H1 (cell line): ENCODE results near the gene RNF141. TPM values are rescaled to one million over a fixed set of nuclear protein-coding genes. Genes with fewer than 3 reads are reported as not detected.

Source experiments
- CTCF ChIA-PET: fragments of 300-600 bp; sonication (Branson Sonifier 250); formaldehyde crosslinking; loops from one replicate; lab custom pipeline; 2021; ENCODE audit not compliant: partially characterized antibody; lab: Charles Lee
- POLR2A ChIA-PET: fragments of 300-600 bp; sonication (Branson Sonifier 250); formaldehyde crosslinking; loops from one replicate; lab custom pipeline; 2021; ENCODE audit warnings: inconsistent platforms; ENCODE audit not compliant: partially characterized antibody; lab: Charles Lee
- DNase-seq, 2 experiments: peaks; one replicate each; pipeline versions ENCODE4 v3.0.0 to v3.0.0-alpha.2; 2010 to 2022; ENCODE audit warnings: low spot score in 2 of 2, low read depth in 1 of 2, mixed read lengths in 1 of 2
- FAIRE-seq: peaks from 2 replicates; lab custom pipeline; 2011; peaks lifted over from hg19 to GRCh38; lab: Jason Lieb, UNC
- H2AFZ ChIP-seq: 2 replicates; pipeline ENCODE4 v1.8.1; 2012; ENCODE audit warnings: low read length, inconsistent platforms
- H2AK5ac ChIP-seq: 2 replicates; pipeline ENCODE4 v1.6.1; 2013; ENCODE audit warnings: low read depth, low read length
- H2BK120ac ChIP-seq: replicated peaks from 2 replicates; pipeline ENCODE3; 2013; ENCODE audit warnings: low read depth, low read length, inconsistent platforms
- H2BK12ac ChIP-seq: 2 replicates; pipeline ENCODE4 v1.6.1; 2013; ENCODE audit warnings: low read depth, low read length
- H2BK15ac ChIP-seq: 2 replicates; pipeline ENCODE4 v1.6.1; 2013; ENCODE audit warnings: low read length
- H2BK20ac ChIP-seq: 2 replicates; pipeline ENCODE4 v1.6.1; 2013; ENCODE audit warnings: low read length
- H2BK5ac ChIP-seq: 2 replicates; pipeline ENCODE4 v1.6.1; 2013; ENCODE audit warnings: low read depth, low read length
- H3K14ac ChIP-seq: 2 replicates; pipeline ENCODE4 v1.6.1; 2013; ENCODE audit warnings: inconsistent platforms; ENCODE audit not compliant: insufficient read length
- H3K18ac ChIP-seq: 2 replicates; pipeline ENCODE4 v1.6.1; 2013; ENCODE audit warnings: low read length; ENCODE audit errors: extremely low read depth
- H3K23ac ChIP-seq: 2 replicates; pipeline ENCODE4 v1.6.1; 2013; ENCODE audit warnings: inconsistent platforms; ENCODE audit not compliant: insufficient read length
- H3K23me2 ChIP-seq: 2 replicates; pipeline ENCODE4 v1.6.1; 2013; ENCODE audit warnings: low read depth, low read length
- H3K27ac ChIP-seq: 2 replicates; pipeline ENCODE4 v1.6.1; 2011; ENCODE audit warnings: low read depth, low read length, inconsistent platforms
- H3K27me3 ChIP-seq, 4 experiments: replicated peaks in 1 of 4; 1 replicate in 1 of 4; 2 replicates in 3 of 4; pipeline versions ENCODE4 v1.6.1 to v1.8.1; 2011 to 2013; ENCODE audit warnings: low read length in 3 of 4, mild to moderate bottlenecking in 3 of 4, inconsistent platforms in 2 of 4, mixed read lengths in 2 of 4, moderate library complexity in 1 of 4; ENCODE audit not compliant: control insufficient read depth in 3 of 4, insufficient read depth in 3 of 4; ENCODE audit errors: extremely low read depth in 1 of 4
- H3K36me3 ChIP-seq, 4 experiments: 2 replicates each; pipeline versions ENCODE4 v1.6.1 to v1.8.1; 2011 to 2013; ENCODE audit warnings: mild to moderate bottlenecking in 4 of 4, low read length in 3 of 4, moderate library complexity in 2 of 4, control low read depth in 1 of 4, inconsistent platforms in 1 of 4; ENCODE audit not compliant: insufficient read depth in 4 of 4, control insufficient read depth in 2 of 4
- H3K4ac ChIP-seq: replicated peaks from 2 replicates; pipeline ENCODE3; 2013; ENCODE audit warnings: low read length, low read depth, mixed read lengths, inconsistent platforms; ENCODE audit not compliant: insufficient read length
- H3K4me1 ChIP-seq, 4 experiments: replicated peaks in 1 of 4; 1 replicate in 1 of 4; 2 replicates in 3 of 4; pipeline versions ENCODE4 v1.6.1 to v1.8.1; 2011 to 2013; ENCODE audit warnings: low read length in 3 of 4, inconsistent platforms in 2 of 4, mixed read lengths in 1 of 4; ENCODE audit not compliant: insufficient read depth in 4 of 4, control insufficient read depth in 3 of 4
- H3K4me2 ChIP-seq, 2 experiments: 2 replicates each; pipeline versions ENCODE4 v1.6.1 to v1.8.1; 2011 to 2013; ENCODE audit warnings: low read depth in 2 of 2, low read length in 2 of 2, control low read depth in 1 of 2, inconsistent platforms in 1 of 2, mild to moderate bottlenecking in 1 of 2; ENCODE audit not compliant: insufficient read depth in 1 of 2
- H3K4me3 ChIP-seq, 4 experiments: fragments of 200-600, 300-600 bp in 1 of 4; sonication (generic), shearing (Covaris generic), sonication (Bioruptor Twin) in 1 of 4; 2 replicates each; pipeline versions ENCODE4 v1.5.1 to v1.8.1; 2011 to 2016; ENCODE audit warnings: low read length in 4 of 4, low read depth in 3 of 4, control low read depth in 2 of 4, inconsistent platforms in 2 of 4, mild to moderate bottlenecking in 2 of 4, mixed read lengths in 1 of 4, moderate library complexity in 1 of 4; ENCODE audit not compliant: insufficient read depth in 2 of 4; ENCODE audit errors: extremely low read depth in 1 of 4
- H3K56ac ChIP-seq: replicated peaks from 2 replicates; pipeline ENCODE3; 2013; ENCODE audit warnings: low read depth, mild to moderate bottlenecking, mixed read lengths, low read length, inconsistent platforms; ENCODE audit not compliant: insufficient read length
- H3K79me1 ChIP-seq: 2 replicates; pipeline ENCODE4 v1.6.1; 2013; ENCODE audit warnings: low read depth, low read length, control low read depth
- H3K79me2 ChIP-seq, 2 experiments: 2 replicates each; pipeline versions ENCODE4 v1.6.1 to v1.8.1; 2012 to 2013; ENCODE audit warnings: low read length in 2 of 2, mild to moderate bottlenecking in 2 of 2, inconsistent platforms in 1 of 2; ENCODE audit not compliant: insufficient read depth in 2 of 2, control insufficient read depth in 1 of 2
- H3K9ac ChIP-seq, 4 experiments: replicated peaks in 1 of 4; 1 replicate in 1 of 4; 2 replicates in 3 of 4; pipeline versions ENCODE4 v1.6.1 to v1.8.1; 2011 to 2013; ENCODE audit warnings: low read depth in 3 of 4, low read length in 3 of 4, control low read depth in 2 of 4, mild to moderate bottlenecking in 2 of 4, moderate library complexity in 2 of 4, inconsistent platforms in 1 of 4; ENCODE audit errors: extremely low read depth in 1 of 4
- H3K9me3 ChIP-seq, 2 experiments: 2 replicates each; pipeline versions ENCODE4 v1.6.1 to v1.8.1; 2012 to 2013; ENCODE audit warnings: mild to moderate bottlenecking in 2 of 2, moderate library complexity in 2 of 2, control low read depth in 1 of 2, inconsistent platforms in 1 of 2, low read depth in 1 of 2, low read length in 1 of 2, mixed read lengths in 1 of 2; ENCODE audit not compliant: insufficient read depth in 2 of 2
- H4K20me1 ChIP-seq, 2 experiments: replicated peaks in 1 of 2; 2 replicates each; pipeline versions ENCODE3 to v1.8.1; 2011 to 2013; ENCODE audit warnings: inconsistent platforms in 2 of 2, low read length in 2 of 2, mild to moderate bottlenecking in 1 of 2; ENCODE audit not compliant: insufficient read depth in 2 of 2, control insufficient read depth in 1 of 2
- H4K5ac ChIP-seq: 2 replicates; pipeline ENCODE4 v1.6.1; 2013; ENCODE audit warnings: low read length, low read depth, mixed read lengths, inconsistent platforms; ENCODE audit not compliant: insufficient read length
- H4K8ac ChIP-seq: 2 replicates; pipeline ENCODE4 v1.8.0; 2013; ENCODE audit warnings: mild to moderate bottlenecking, moderate library complexity, low read length, inconsistent platforms; ENCODE audit not compliant: insufficient read depth; ENCODE audit errors: extremely low read depth
- H4K91ac ChIP-seq: replicated peaks from 2 replicates; pipeline ENCODE3; 2013; ENCODE audit warnings: low read length, mixed read lengths, inconsistent platforms; ENCODE audit not compliant: insufficient read length
- BACH1 ChIP-seq: IDR thresholded peaks from 2 replicates; pipeline ENCODE4 v1.6.1; 2012; ENCODE audit warnings: low read length, improper control_type of control experiment
- WGBS, 2 experiments: shearing (Covaris generic) in 1 of 2; methylation state at CpG; one replicate each; pipeline versions ENCODE4 v1.1.6 to v1.1.7; 2013 to 2015; ENCODE audit warnings: low lambda C conversion rate in 2 of 2, mixed read lengths in 2 of 2, inconsistent platforms in 1 of 2, low coverage in 1 of 2, missing lambda C conversion rate in 1 of 2; ENCODE audit not compliant: insufficient replicate concordance in 2 of 2, insufficient coverage in 1 of 2, insufficient read length in 1 of 2; ENCODE audit errors: extremely low coverage in 1 of 2, missing lambda C conversion rate in 1 of 2; 5-methylcytosine and 5-hydroxymethylcytosine counted together
- polyA plus RNA-seq, 7 experiments: library from polyadenylated mRNA; depleted of rRNA in 3 of 7; stranded (reverse) in 5 of 7; unstranded in 2 of 7; fragments of >200 nt in 5 of 7; fragments of 200-250 nt in 2 of 7; gene quantifications; 1 replicate in 5 of 7; 2 replicates in 1 of 7; 4 replicates in 1 of 7; pipeline versions ENCODE4 v1.2.1 to v1.2.3, GENCODE V29; 2011 to 2013; ENCODE audit warnings: missing spikeins in 2 of 7, mixed read lengths in 2 of 7
- total RNA-seq: library from RNA; stranded (reverse); fragmentation: NEBNext Ultra II Directional; extraction: Animal tissue kit (Norgen Biotek cat#: 25700); gene quantifications from 2 replicates; pipeline ENCODE4 v1.2.1, GENCODE V29; 2021

The RNF141 gene
- total and polyA plus RNA-seq, 2 of the 8 experiments (the other 6 are each of a cell fraction or from before 2014, with no cell fraction given): 8.5 to 22.8 TPM

GRCh38 chr11:10558288-10558687 lies 17.3 kb upstream of the RNF141 start:
- TF ChIP-seq BACH1: no peak
- Histone ChIP-seq H3K9ac (no peak overlapping the region), H2AFZ (no peak overlapping the region), H3K4ac (no peak overlapping the region), H3K4me3 (no peak overlapping the region), H3K18ac (no peak overlapping the region), H3K23ac (no peak overlapping the region), H3K56ac (no peak overlapping the region), H2BK120ac (no peak overlapping the region), H3K9me3 (no peaks in the 10 kb centered on the region), H2BK5ac (no peak overlapping the region), H4K91ac (no peak overlapping the region), H3K4me1 (peaks cover 0 to 10% (median 3%) of the 10 kb centered on the region in 4 experiments; a peak in 3 of 7 replicates), H2BK12ac (no peak overlapping the region), H3K27me3 (no peaks in the 10 kb centered on the region; a peak in 1 of 7 replicates), H3K14ac (no peak overlapping the region), H3K79me2 (no peaks in the 10 kb centered on the region), H3K27ac (no peak overlapping the region), H4K20me1 (no peaks in the 10 kb centered on the region), H3K4me2 (no peak overlapping the region), H2AK5ac (no peak overlapping the region), H2BK15ac (no peak overlapping the region), H4K5ac (no peak overlapping the region), H3K79me1 (no peaks in the 10 kb centered on the region), H2BK20ac (no peak overlapping the region), H3K23me2 (no peaks in the 10 kb centered on the region; the same call in 1 of the 2 replicates), H4K8ac (no peak overlapping the region), H3K36me3 (no peaks in the 10 kb centered on the region)
- 91% methylated on average over 3 of the region's 3 CpGs; no CpG with 5 or more reads in 1 of the 2 experiments for WGBS, 2 experiments
- no peak for DNase-seq
- POLR2A ChIA-PET: interaction anchor here (1.0 kb wide), 1 partner anchor 252 kb away, joined by 5 read pairs; no protein-coding TSS in a partner anchor
- FAIRE-seq: no peak
- CTCF ChIA-PET: interaction anchor here (0.6 to 1.8 kb wide), 5 partner anchors 17 to 478 kb away, joined by 3 to 5 read pairs (median 4); partner anchors contain the start of gene RNF141
